Body of pancreas (tissue), 4 donors: Measurements from ENCODE around the gene ACTR3.
A peak's percentile ranks its signal among the peaks of the same experiment; 100 is the strongest.

Source experiments
- POLR2A ChIP-seq, 3 donors: fragments of 450-650 bp; IDR thresholded peaks; one replicate each; pipeline ENCODE4 v1.6.1; 2016; ENCODE audit warnings: antibody characterized with exemption in 3 of 3, mild to moderate bottlenecking in 2 of 3
- TF ChIP-seq, protein P1 (sequence below), 7 experiments: fragments of 450-650 bp in 4 of 7; fragments of 200-600 bp in 3 of 7; sonication (generic) in 3 of 7; IDR thresholded peaks; one replicate each; pipeline ENCODE4 v1.5.1; 2016 to 2019; ENCODE audit warnings: antibody characterized with exemption in 7 of 7

DNA sequence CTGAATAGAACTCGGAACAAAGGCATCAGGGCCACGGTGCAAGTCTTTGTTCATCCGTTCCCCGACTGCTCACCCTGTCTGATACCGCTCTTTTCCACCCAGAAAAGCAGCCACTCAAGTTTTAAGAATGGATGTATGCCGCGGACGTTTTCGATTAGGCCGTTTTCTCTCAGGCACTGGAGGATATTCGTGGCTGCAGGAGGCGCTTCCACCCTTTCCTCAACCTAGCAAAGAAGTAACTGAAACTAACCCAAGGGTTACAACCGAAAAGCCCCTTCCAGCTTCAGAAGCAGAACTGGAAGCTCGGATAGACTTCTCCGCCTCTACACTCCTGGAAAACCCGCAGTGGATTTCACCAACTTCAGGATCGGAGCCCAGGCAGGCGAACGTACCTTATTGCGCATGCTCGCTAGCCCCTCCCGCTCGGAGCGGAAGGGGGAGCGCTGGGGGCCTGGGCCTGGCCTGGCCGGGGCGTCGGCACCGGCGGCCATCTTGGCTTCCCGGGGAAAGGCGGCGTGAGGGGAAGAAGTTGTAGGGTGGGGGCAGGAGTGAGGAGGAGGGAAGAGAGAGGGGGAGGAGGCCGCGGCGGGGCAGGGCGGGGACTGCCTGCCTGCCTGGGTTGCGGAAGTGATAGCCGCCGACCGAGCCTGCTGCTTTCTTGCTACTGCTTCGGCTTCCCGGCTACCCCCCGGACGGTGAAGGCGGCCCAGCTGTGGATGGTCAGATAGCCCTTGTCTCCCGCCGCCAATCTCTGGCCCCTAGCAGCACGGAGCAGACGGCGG, at the start of gene ACTR3:
- TF ChIP-seq, protein P1, sequence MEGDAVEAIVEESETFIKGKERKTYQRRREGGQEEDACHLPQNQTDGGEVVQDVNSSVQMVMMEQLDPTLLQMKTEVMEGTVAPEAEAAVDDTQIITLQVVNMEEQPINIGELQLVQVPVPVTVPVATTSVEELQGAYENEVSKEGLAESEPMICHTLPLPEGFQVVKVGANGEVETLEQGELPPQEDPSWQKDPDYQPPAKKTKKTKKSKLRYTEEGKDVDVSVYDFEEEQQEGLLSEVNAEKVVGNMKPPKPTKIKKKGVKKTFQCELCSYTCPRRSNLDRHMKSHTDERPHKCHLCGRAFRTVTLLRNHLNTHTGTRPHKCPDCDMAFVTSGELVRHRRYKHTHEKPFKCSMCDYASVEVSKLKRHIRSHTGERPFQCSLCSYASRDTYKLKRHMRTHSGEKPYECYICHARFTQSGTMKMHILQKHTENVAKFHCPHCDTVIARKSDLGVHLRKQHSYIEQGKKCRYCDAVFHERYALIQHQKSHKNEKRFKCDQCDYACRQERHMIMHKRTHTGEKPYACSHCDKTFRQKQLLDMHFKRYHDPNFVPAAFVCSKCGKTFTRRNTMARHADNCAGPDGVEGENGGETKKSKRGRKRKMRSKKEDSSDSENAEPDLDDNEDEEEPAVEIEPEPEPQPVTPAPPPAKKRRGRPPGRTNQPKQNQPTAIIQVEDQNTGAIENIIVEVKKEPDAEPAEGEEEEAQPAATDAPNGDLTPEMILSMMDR (IDR thresholded peaks at IDR 0.05): peak in 1 of 7 experiments; percentile 17
- TF ChIP-seq POLR2A (IDR thresholded peaks at IDR 0.05): peak; percentile 72 to 95 (median 95)
